Colonic mucosa (tissue), 4 donors: ENCODE data around the gene FERMT3. TPM values are rescaled to one million over a fixed set of nuclear protein-coding genes. Genes with fewer than 3 reads are reported as not detected.

ENCODE experiments used
- DNase-seq: peaks from one replicate; pipeline ENCODE4 v3.0.0-alpha.2; 2020
- H3K27ac ChIP-seq: fragments of 200-600 bp; one replicate; pipeline ENCODE4 v1.8.0; 2021
- H3K27me3 ChIP-seq: fragments of 200-600 bp; one replicate; pipeline ENCODE4 v1.8.0; 2021
- H3K36me3 ChIP-seq: fragments of 200-600 bp; one replicate; pipeline ENCODE4 v1.8.0; 2021
- H3K4me1 ChIP-seq: fragments of 200-600 bp; one replicate; pipeline ENCODE4 v1.8.0; 2021; ENCODE audit warnings: mild to moderate bottlenecking
- H3K4me3 ChIP-seq: fragments of 200-600 bp; one replicate; pipeline ENCODE4 v1.8.0; 2021
- H3K9ac ChIP-seq, 2 donors: one replicate each; pipeline ENCODE4 v1.7.0; 2013; ENCODE audit warnings: control low read depth in 2 of 2, low read depth in 2 of 2, low read length in 2 of 2
- H3K9me3 ChIP-seq: fragments of 200-600 bp; one replicate; pipeline ENCODE4 v1.8.0; 2021
- intact Hi-C: fragments of 100-400 bp; cut with DNase I; formaldehyde crosslinking; loops from one replicate; pipeline ENCODE4 v1.14.1; 2022
- total RNA-seq, 2 donors: library from RNA; stranded (reverse); fragmentation: NEBNext Ultra II Directional in 1 of 2; extraction: Animal tissue kit (Norgen Biotek cat#: 25700) in 1 of 2; gene quantifications; one replicate each; pipeline ENCODE4 v1.2.1, GENCODE V29; 2021
- TF ChIP-seq, protein P1 (sequence below): fragments of 200-600 bp; IDR thresholded peaks from one replicate; pipeline ENCODE4 v1.8.0; 2022; ENCODE audit warnings: antibody characterized with exemption, mild to moderate bottlenecking
- donor health status: healthy.
- donor health status: DM: no; HTN: no; CAD: no.
- donor health status: DM: no; HTN: no; CAD: no.

Gene FERMT3
- total RNA-seq, 2 donors from 2014 or later, result 10.9 to 16.6 TPM

DNA sequence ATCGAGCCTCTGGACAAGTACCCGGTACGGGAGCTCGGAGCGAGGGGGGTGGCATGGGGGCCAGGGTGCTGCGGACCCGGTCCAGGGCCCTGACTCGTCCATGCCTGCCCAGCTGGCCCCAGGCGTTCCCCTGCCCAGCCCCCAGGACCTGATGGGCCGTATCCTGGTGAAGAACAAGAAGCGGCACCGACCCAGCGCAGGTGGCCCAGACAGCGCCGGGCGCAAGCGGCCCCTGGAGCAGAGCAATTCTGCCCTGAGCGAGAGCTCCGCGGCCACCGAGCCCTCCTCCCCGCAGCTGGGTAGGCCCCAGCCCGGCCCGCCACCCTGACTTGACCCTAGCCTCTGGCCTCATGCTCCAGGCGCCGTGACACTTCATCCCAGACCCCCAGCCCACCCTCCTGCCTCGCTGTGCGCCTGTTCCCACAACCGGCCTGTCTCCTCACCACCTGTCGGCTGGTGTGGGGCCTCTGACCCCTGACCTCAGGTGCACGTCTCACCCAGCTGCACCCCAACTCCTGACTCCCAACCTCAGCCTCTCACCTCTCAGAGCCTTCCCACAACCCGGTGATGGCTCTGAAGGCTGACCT lies 52.5 kb downstream of the FERMT3 start:
- H3K4me1 ChIP-seq, result no peaks in the 10 kb centered on the region
- TF ChIP-seq, protein P1, sequence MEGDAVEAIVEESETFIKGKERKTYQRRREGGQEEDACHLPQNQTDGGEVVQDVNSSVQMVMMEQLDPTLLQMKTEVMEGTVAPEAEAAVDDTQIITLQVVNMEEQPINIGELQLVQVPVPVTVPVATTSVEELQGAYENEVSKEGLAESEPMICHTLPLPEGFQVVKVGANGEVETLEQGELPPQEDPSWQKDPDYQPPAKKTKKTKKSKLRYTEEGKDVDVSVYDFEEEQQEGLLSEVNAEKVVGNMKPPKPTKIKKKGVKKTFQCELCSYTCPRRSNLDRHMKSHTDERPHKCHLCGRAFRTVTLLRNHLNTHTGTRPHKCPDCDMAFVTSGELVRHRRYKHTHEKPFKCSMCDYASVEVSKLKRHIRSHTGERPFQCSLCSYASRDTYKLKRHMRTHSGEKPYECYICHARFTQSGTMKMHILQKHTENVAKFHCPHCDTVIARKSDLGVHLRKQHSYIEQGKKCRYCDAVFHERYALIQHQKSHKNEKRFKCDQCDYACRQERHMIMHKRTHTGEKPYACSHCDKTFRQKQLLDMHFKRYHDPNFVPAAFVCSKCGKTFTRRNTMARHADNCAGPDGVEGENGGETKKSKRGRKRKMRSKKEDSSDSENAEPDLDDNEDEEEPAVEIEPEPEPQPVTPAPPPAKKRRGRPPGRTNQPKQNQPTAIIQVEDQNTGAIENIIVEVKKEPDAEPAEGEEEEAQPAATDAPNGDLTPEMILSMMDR, result no peak
- H3K36me3 ChIP-seq, result peaks cover 20% of the 10 kb centered on the region
- no peaks in the 10 kb centered on the region for H3K27me3 ChIP-seq
- no peak overlapping the region for H3K4me3 ChIP-seq
- intact Hi-C loops, result no loop called here
- H3K27ac ChIP-seq, result no peak overlapping the region
- no peaks in the 10 kb centered on the region for H3K9me3 ChIP-seq
- DNase-seq, result no peak
- H3K9ac ChIP-seq, result no peak overlapping the region

DNA sequence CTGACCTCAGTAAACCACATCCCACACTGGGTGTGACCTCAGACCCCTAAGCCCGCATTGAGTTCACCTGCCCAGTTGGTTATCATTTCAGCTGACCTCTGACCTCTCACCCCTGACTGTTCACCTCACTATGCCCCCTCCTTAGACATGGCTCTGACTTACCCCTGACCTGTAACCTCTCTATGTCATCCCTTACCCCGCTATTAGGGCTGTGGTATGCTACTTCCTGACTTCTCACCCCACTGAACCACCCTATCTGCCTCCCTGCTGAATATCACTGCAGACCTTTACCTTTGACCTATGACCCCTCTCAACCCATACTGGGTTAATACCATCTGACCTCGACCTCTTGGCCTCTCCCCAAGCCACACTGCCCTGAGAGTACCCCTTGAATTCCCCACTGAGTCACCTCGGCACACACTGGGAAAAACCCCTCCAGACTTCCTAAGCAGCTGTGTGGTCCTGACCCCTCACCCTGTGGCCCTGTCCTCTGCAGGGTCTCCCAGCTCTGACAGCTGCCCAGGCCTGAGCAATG lies 53.1 kb downstream of the FERMT3 start:
- TF ChIP-seq, protein P1, result no peak

DNA sequence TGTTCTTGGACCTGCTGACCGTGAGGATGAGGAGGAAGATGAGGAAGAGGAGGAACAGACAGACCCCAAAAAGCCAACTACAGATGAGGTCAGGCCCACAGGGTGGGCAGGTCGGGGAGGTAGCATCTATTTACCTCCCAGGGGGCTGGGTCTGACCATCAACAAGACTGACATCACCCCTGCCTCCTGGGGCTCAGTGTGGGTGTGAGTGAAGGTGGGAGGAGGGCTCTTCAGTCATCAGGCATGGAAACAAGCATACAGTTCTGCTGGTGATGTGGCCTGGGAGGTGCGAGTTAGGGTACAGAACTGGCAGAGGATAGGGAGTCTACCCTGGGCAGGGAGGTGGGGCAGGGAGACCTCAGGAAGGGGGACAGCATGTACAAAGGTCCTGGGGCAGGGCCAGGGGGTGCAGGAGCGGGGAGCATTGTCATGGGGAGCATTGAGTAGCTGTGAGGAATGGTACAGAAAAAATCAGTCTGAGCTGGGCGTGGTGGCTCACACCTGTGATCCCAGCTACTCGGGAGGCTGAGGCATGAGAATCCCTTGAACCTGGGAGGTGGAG lies 53.7 kb downstream of the FERMT3 start:
- Histone ChIP-seq H3K4me3 (no peak overlapping the region), H3K27ac (no peak overlapping the region), H3K9ac (no peak overlapping the region), H3K4me1 (no peaks in the 10 kb centered on the region), H3K36me3 (peaks cover 27% of the 10 kb centered on the region), H3K9me3 (no peaks in the 10 kb centered on the region), H3K27me3 (no peaks in the 10 kb centered on the region)
- intact Hi-C loops, result no loop called here
- no peak for DNase-seq
- TF ChIP-seq, protein P1, result no peak

More for the DNA sequence above, 53.1 kb downstream of the FERMT3 start:
- Histone ChIP-seq H3K9ac (no peak overlapping the region), H3K27ac (no peak overlapping the region), H3K4me1 (no peaks in the 10 kb centered on the region), H3K27me3 (no peaks in the 10 kb centered on the region), H3K9me3 (no peaks in the 10 kb centered on the region), H3K4me3 (no peak overlapping the region), H3K36me3 (peaks cover 21% of the 10 kb centered on the region)
- intact Hi-C loops, result no loop called here
- no peak for DNase-seq

DNA sequence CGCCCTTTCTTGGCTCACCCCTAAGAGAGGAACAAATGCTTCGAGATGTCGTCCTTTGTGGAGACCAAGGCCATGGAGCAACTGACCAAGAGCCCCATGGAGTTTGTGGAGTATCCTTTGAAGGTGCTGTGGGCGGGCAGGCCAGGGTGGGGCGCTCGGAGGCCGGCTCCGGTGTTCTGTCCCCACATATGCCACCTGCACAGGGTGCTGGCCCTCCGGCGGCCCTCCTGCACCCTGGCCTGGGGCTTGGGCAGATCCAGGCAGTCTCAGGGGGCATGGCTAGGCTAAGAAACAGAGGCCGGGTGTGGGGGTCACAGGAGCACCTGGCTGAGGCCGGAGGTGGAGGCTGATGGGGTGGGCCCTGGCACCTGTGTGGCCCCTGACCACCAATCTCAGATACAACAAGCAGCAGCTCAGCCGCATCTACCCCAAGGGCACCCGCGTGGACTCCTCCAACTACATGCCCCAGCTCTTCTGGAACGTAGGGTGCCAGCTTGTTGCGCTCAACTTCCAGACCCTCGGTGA lies 55.1 kb downstream of the FERMT3 start:
- Histone ChIP-seq H3K9me3 (no peaks in the 10 kb centered on the region), H3K36me3 (peaks cover 31% of the 10 kb centered on the region), H3K27ac (no peak overlapping the region), H3K4me3 (no peak overlapping the region), H3K27me3 (no peaks in the 10 kb centered on the region), H3K9ac (no peak overlapping the region), H3K4me1 (no peaks in the 10 kb centered on the region)
- no peak for DNase-seq
- intact Hi-C loops, result no loop called here
- TF ChIP-seq, protein P1, result no peak

DNA sequence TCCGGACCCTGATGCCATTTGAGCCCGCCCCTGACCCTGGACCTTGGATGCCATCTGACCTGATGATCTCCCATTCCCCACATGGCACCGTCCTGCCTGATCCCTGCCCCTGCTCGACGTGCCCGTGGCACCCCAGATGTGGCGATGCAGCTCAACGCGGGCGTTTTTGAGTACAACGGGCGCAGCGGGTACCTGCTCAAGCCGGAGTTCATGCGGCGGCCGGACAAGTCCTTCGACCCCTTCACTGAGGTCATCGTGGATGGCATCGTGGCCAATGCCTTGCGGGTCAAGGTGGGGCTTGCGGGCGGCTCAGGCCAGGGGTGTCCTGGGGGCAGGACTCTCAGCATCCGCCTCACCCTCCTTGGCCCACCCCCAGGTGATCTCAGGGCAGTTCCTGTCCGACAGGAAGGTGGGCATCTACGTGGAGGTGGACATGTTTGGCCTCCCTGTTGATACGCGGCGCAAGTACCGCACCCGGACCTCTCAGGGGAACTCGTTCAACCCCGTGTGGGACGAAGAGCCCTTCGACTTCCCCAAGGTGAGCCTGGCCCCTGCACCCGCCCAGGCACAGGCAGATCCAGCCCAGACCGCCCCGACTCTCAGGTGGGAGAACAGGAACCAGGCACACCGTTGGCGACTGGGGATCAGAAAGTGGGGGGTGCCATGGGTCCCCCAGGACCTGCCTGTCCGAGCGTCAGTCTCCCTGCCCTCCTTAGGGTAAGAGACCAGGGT lies 55.9 kb downstream of the FERMT3 start:
- Histone ChIP-seq H3K36me3 (peaks cover 31% of the 10 kb centered on the region), H3K27ac (no peak overlapping the region), H3K4me1 (peaks cover 3% of the 10 kb centered on the region), H3K27me3 (no peaks in the 10 kb centered on the region), H3K9me3 (no peaks in the 10 kb centered on the region), H3K9ac (no peak overlapping the region), H3K4me3 (no peak overlapping the region)
- intact Hi-C loops, result no loop called here
- no peak for DNase-seq
- TF ChIP-seq, protein P1, result no peak
